ENCODE results near the gene ACOT12. TPM values are rescaled to one million over a fixed set of nuclear protein-coding genes. Genes with fewer than 3 reads are reported as not detected.
A peak's percentile ranks its signal among the peaks of the same experiment; 100 is the strongest.
"Not testable (repeated sequence)": the region's sequence is repeated elsewhere in the genome, so short reads cannot be mapped to it uniquely, and the experiment has no call there.

Gene ACOT12
- polyA plus RNA-seq, 1 experiment, result 0.18 TPM

DNA sequence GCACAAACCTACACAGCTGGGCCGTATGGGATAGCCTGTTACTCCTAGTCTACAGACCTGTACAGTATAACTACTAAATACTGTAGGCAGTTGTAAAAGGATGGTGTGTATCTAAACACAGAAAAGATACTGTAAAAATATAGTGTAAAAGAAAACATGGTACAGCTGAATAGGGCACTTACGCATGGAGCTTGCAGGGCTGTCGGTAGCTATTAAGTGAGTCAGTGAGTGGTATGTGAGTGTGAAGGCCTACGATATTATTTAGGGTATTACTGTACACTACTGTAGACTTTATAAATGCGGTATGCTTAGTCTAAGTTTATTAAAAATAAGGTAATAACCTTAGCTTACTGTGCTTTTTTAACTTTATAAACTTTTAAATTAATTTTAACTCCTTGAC lies 91.3 kb downstream of the ACOT12 start:
- CTCF ChIA-PET, result interaction anchor here (0.6 to 1.6 kb wide), 3 partner anchors 12 to 957 kb away, joined by 3 to 4 read pairs (median 4); no protein-coding TSS in a partner anchor

DNA sequence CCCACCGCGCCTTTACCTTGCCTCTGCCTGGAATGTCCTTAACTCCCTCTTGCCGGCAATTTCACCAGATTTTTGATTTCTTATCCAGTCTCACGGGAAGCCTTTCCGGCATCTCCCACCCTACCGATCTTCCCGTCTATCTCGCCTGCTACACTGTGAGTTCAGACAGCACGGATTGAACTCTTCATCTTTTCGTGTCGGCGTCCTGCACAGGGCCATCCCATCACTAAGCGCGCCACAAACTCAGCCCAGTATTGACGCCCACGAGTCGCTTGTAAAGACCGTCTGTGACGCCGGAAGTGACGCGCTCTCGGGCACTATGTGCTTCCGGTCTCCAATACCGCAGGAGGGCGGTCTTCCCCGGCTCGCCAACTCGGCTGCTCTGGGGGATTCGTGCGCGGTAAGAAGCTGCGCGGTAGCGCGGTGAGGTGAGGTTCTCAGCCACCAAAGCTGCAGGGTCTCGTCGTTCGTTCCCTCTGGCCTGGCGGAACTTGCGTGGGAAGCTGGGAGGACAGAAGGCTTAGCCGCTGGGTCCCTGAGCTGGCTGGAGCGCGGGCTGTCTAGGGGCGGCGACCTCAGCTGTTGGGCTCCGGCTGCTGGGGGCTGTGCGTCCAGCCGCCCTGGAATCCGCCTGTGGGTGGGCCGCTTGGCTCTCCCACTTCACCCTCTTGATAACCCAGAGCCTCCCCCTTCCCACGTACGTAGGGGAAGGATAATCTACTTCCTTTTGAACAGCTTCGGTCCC lies 92.5 kb downstream of the ACOT12 start, which contains the start of gene ZCCHC9:
TSS of gene ZCCHC9 (plus strand) at position 317 of the 745 bp plus-strand sequence. CDS start 3,171 bp downstream, outside the sequence.
- peak within 1 kb of the TSS; percentile 63 for H3K4me3 ChIP-seq (ENCODE audit: low read depth, low read length)
- CTCF ChIA-PET, result interaction anchor here (0.7 to 1.6 kb wide), 3 partner anchors 18 to 958 kb away, joined by 3 to 4 read pairs (median 3); no protein-coding TSS in a partner anchor
- DNase-seq (ENCODE audit: low read depth), result peak; percentile 52
- H3K36me3 ChIP-seq (ENCODE audit: control insufficient read depth, insufficient read depth, low read length), result peaks cover 1% of the 10 kb centered on the region; the same call in 1 of the 2 replicates
- no peaks in the 10 kb centered on the region for H3K27me3 ChIP-seq (ENCODE audit: control insufficient read depth, insufficient read depth, low read length)
- TF ChIP-seq, protein P1, sequence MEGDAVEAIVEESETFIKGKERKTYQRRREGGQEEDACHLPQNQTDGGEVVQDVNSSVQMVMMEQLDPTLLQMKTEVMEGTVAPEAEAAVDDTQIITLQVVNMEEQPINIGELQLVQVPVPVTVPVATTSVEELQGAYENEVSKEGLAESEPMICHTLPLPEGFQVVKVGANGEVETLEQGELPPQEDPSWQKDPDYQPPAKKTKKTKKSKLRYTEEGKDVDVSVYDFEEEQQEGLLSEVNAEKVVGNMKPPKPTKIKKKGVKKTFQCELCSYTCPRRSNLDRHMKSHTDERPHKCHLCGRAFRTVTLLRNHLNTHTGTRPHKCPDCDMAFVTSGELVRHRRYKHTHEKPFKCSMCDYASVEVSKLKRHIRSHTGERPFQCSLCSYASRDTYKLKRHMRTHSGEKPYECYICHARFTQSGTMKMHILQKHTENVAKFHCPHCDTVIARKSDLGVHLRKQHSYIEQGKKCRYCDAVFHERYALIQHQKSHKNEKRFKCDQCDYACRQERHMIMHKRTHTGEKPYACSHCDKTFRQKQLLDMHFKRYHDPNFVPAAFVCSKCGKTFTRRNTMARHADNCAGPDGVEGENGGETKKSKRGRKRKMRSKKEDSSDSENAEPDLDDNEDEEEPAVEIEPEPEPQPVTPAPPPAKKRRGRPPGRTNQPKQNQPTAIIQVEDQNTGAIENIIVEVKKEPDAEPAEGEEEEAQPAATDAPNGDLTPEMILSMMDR (IDR thresholded peaks at IDR 0.05; ENCODE audit: insufficient read depth, low read depth, low read length), result peak; percentile 45; the same call in 1 of the 2 replicates
- POLR2A ChIA-PET, result interaction anchor here (0.5 to 1.7 kb wide), 2 partner anchors 14 to 18 kb away, joined by 3 to 7 read pairs; no protein-coding TSS in a partner anchor

More for the DNA sequence above, 91.3 kb downstream of the ACOT12 start:
- Histone ChIP-seq H3K4me3 (ENCODE audit: low read depth, low read length) (peak overlapping the region; percentile 63), H3K27me3 (ENCODE audit: control insufficient read depth, insufficient read depth, low read length) (no peaks in the 10 kb centered on the region), H3K36me3 (ENCODE audit: control insufficient read depth, insufficient read depth, low read length) (peaks cover 1% of the 10 kb centered on the region; the same call in 1 of the 2 replicates)
- TF ChIP-seq, protein P1 (IDR thresholded peaks at IDR 0.05; ENCODE audit: insufficient read depth, low read depth, low read length), result no peak
- no peak for DNase-seq (ENCODE audit: low read depth)
- POLR2A ChIA-PET, result interaction anchor here (1.7 kb wide), 1 partner anchor 13 kb away, joined by 7 read pairs; no protein-coding TSS in a partner anchor

DNA sequence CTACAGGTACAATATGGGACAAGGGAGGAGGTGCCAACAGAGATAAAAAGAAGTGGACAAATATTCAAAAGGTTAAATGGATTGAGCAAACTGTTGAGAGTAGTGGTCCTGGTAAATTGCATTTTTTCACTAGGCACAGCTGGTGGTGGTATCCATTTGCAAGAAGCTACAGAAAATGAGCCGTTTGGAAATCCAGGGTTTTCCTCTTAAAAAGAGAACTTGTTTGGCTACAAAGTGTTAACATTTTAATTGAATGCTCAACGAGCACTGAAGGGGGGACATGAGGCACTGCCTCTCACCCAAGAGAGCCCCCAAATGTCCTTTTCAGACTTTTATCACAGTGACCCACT lies 93.0 kb downstream of the ACOT12 start:
- DNase-seq (ENCODE audit: low read depth), result no peak
- peak overlapping the region; percentile 63 for H3K4me3 ChIP-seq (ENCODE audit: low read depth, low read length)
- CTCF ChIA-PET, result interaction anchor here (0.7 to 1.6 kb wide), 2 partner anchors 9 to 18 kb away, joined by 3 to 8 read pairs; no protein-coding TSS in a partner anchor
- POLR2A ChIA-PET, result interaction anchor here (0.5 kb wide), 1 partner anchor 18 kb away, joined by 3 read pairs; no protein-coding TSS in a partner anchor
- peaks cover 1% of the 10 kb centered on the region; the same call in 1 of the 2 replicates for H3K36me3 ChIP-seq (ENCODE audit: control insufficient read depth, insufficient read depth, low read length)
- TF ChIP-seq, protein P1 (IDR thresholded peaks at IDR 0.05; ENCODE audit: insufficient read depth, low read depth, low read length), result no peak
- H3K27me3 ChIP-seq (ENCODE audit: control insufficient read depth, insufficient read depth, low read length), result no peaks in the 10 kb centered on the region

DNA sequence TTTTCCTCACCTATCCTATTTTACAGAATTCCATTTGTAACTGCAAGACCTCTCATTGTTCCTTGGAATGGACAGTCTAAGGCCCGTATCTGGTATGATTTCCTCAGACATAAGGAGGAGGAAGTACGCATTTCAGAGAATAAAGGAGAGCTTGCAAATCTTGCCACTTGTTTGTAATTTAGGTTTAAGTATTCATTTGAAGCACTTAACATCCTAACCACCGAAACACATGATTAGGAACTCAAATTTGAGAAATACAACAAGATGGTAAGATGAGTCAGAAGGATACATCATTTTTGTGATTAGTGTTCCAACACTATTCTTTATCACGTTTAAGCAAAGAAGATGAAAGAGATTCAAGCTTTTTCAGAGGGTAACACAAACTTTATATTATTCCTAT lies 96.4 kb downstream of the ACOT12 start:
- no peak for DNase-seq (ENCODE audit: low read depth)
- ChIA-PET CTCF (interaction anchor here (0.6 kb wide), 1 partner anchor 50 kb away, joined by 3 read pairs; no protein-coding TSS in a partner anchor), POLR2A (no interaction called here)
- Histone ChIP-seq H3K27me3 (ENCODE audit: control insufficient read depth, insufficient read depth, low read length) (no peaks in the 10 kb centered on the region), H3K36me3 (ENCODE audit: control insufficient read depth, insufficient read depth, low read length) (no peaks in the 10 kb centered on the region), H3K4me3 (ENCODE audit: low read depth, low read length) (no peak overlapping the region)
- TF ChIP-seq, protein P1 (IDR thresholded peaks at IDR 0.05; ENCODE audit: insufficient read depth, low read depth, low read length), result no peak

DNA sequence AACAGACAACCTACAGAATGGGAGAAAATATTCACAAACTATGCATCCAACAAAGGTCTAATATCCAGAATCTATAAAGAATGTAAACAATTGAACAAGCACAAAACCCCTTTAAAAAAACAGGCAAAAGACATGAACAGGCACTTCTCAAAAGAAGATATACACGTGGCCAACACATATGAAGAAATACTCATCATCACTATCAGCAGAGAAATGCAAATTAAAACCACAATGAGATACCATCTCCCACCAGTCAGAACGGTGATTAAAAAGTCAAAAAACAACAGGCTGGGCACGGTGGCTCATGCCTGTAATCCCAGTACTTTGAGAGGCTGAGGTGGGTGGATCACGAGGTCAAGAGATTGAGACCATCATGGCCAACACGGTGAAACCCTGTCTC lies 99.9 kb downstream of the ACOT12 start:
- H3K4me3 ChIP-seq (ENCODE audit: low read depth, low read length); DNase-seq (ENCODE audit: low read depth); H3K27me3 ChIP-seq (ENCODE audit: control insufficient read depth, insufficient read depth, low read length); CTCF ChIA-PET; H3K36me3 ChIP-seq (ENCODE audit: control insufficient read depth, insufficient read depth, low read length); POLR2A ChIA-PET: not testable (repeated sequence)
